Endothelial cell of umbilical vein (primary cell): ENCODE measurements around the gene ASXL2. TPM values are rescaled to one million over a fixed set of nuclear protein-coding genes. Genes with fewer than 3 reads are reported as not detected.
"Not testable (repeated sequence)": the region's sequence is repeated elsewhere in the genome, so short reads cannot be mapped to it uniquely, and the experiment has no call there.

ENCODE experiments used
- BruUV-seq: library from RNA; stranded (reverse); fragments of 400-500 nt; replicated peaks from 2 replicates; lab custom pipeline; 2021; lab: Mats Ljungman, UMichigan
- CTCF ChIA-PET: fragments of 300-600, 350-600 bp; sonication (Branson Sonifier 250); formaldehyde crosslinking; loops from one replicate; lab custom pipeline; 2021; ENCODE audit warnings: antibody characterized with exemption, inconsistent platforms; lab: Charles Lee
- POLR2A ChIA-PET: fragments of 300-600, 350-600 bp; sonication (Branson Sonifier 250); formaldehyde crosslinking; loops from one replicate; lab custom pipeline; 2021; ENCODE audit warnings: antibody characterized with exemption, inconsistent platforms; lab: Charles Lee
- DNase-seq: peaks from one replicate; pipeline ENCODE4 v3.0.0-alpha.2; 2011; ENCODE audit warnings: low read depth, low spot score
- FAIRE-seq: peaks from 2 replicates; lab custom pipeline; 2011; peaks lifted over from hg19 to GRCh38; lab: Jason Lieb, UNC
- H2AFZ ChIP-seq: 2 replicates; pipeline ENCODE4 v1.6.0; 2012; ENCODE audit warnings: low read depth, low read length, control low read depth, inconsistent platforms
- H3K27ac ChIP-seq: 2 replicates; pipeline ENCODE4 v1.5.1; 2011; ENCODE audit warnings: low read depth, mild to moderate bottlenecking, control low read depth, low read length, moderate library complexity; ENCODE audit not compliant: insufficient read depth
- H3K27me3 ChIP-seq, 2 experiments: 2 replicates each; pipeline versions ENCODE4 v1.6.0 to v1.6.1; 2011; ENCODE audit warnings: low read length in 2 of 2, mixed read lengths in 1 of 2; ENCODE audit not compliant: control insufficient read depth in 2 of 2, insufficient read depth in 2 of 2
- H3K36me3 ChIP-seq, 2 experiments: 2 replicates in 1 of 2; 3 replicates in 1 of 2; pipeline ENCODE4 v1.5.1; 2011; ENCODE audit warnings: low read length in 2 of 2, mild to moderate bottlenecking in 1 of 2, moderate library complexity in 1 of 2; ENCODE audit not compliant: control insufficient read depth in 2 of 2, insufficient read depth in 2 of 2; ENCODE audit errors: extremely low read depth in 1 of 2
- H3K4me1 ChIP-seq: 3 replicates; pipeline ENCODE4 v1.5.1; 2011; ENCODE audit warnings: mild to moderate bottlenecking, low read length; ENCODE audit not compliant: control insufficient read depth, insufficient read depth; ENCODE audit errors: extremely low read depth
- H3K4me2 ChIP-seq: 2 replicates; pipeline ENCODE4 v1.6.1; 2011; ENCODE audit warnings: low read length, control low read depth, mixed read lengths; ENCODE audit not compliant: insufficient read depth
- H3K4me3 ChIP-seq, 3 experiments: fragments of 200-600 bp in 1 of 3; sonication (generic), shearing (Covaris generic) in 1 of 3; replicated peaks in 1 of 3; 2 replicates each; pipeline ENCODE4 v1.5.1; 2011 to 2016; ENCODE audit warnings: control low read depth in 3 of 3, low read length in 3 of 3, mild to moderate bottlenecking in 2 of 3, inconsistent platforms in 1 of 3, low read depth in 1 of 3, moderate library complexity in 1 of 3; ENCODE audit not compliant: insufficient read depth in 1 of 3
- H3K79me2 ChIP-seq: 2 replicates; pipeline ENCODE4 v1.6.0; 2012; ENCODE audit warnings: low read length, inconsistent platforms; ENCODE audit not compliant: control insufficient read depth, insufficient read depth
- H3K9ac ChIP-seq: replicated peaks from 2 replicates; pipeline ENCODE3; 2011; ENCODE audit warnings: low read length, control low read depth; ENCODE audit not compliant: insufficient read depth; ENCODE audit errors: extremely low read depth
- H3K9me1 ChIP-seq: replicated peaks from 3 replicates; pipeline ENCODE4 v1.6.0; 2011; ENCODE audit warnings: mild to moderate bottlenecking, low read length; ENCODE audit not compliant: control insufficient read depth, insufficient read depth; ENCODE audit errors: extremely low read depth
- H3K9me3 ChIP-seq: replicated peaks from 2 replicates; pipeline ENCODE4 v1.5.1; 2012; ENCODE audit warnings: low read length, inconsistent platforms; ENCODE audit not compliant: control insufficient read depth, insufficient read depth
- H4K20me1 ChIP-seq: replicated peaks from 2 replicates; pipeline ENCODE3; 2011; ENCODE audit warnings: mild to moderate bottlenecking, low read length; ENCODE audit not compliant: control insufficient read depth, insufficient read depth; ENCODE audit errors: extremely low read depth
- dilution Hi-C: fragments of 300-500 bp; cut with MboI; formaldehyde crosslinking; loops from one replicate; pipeline ENCODE4 v1.15.0; 2019; ENCODE audit warnings: low sequenced_read_pairs; ENCODE audit not compliant: extremely low pct_ligation_motif_present
- intact Hi-C: fragments of 100-400 bp; cut with micrococcal nuclease; formaldehyde crosslinking; loops from one replicate; pipeline ENCODE4 v1.10.0; 2022
- polyA plus RNA-seq, 4 experiments: library from polyadenylated mRNA; depleted of rRNA in 3 of 4; stranded (reverse) in 3 of 4; unstranded in 1 of 4; fragments of >200 nt; gene quantifications; 2 replicates each; pipeline versions ENCODE4 v1.2.1 to v1.2.3, GENCODE V29; 2011 to 2012; ENCODE audit warnings: missing spikeins in 1 of 4
- total RNA-seq: library from RNA; stranded (reverse); gene quantifications from 2 replicates; pipeline ENCODE4 v1.2.3, GENCODE V29; 2021

ASXL2 gene
- total and polyA plus RNA-seq, 2 donors (not counting 3 experiments of a cell fraction or from before 2014, with no cell fraction given) = 6.1 to 33.8 TPM

DNA sequence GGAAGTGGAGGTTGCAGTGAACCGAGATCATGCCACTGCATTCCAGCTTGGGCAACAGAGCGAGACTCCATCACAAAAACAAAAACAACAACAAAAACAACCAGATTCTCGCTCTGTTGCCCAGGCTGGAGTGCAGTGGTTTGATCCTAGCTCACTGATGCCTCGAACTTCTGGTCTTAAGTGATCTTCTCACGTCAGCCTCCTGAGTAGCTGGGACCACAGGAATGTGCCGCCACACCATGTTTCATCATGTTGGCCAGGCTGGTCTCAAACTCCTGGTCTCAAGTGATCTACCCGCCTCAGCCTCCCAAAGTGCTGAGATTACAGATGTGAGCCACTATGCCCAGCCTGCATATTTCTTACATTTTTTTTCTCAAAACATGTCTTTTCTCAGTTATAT lies 39.1 kb upstream of the ASXL2 start:
- FAIRE-seq, H3K9me3 ChIP-seq, H3K4me3 ChIP-seq, H3K36me3 ChIP-seq, H3K4me2 ChIP-seq, DNase-seq, H3K9me1 ChIP-seq, H3K9ac ChIP-seq, H3K4me1 ChIP-seq, dilution Hi-C loops, H3K27ac ChIP-seq, H4K20me1 ChIP-seq, H3K27me3 ChIP-seq, H2AFZ ChIP-seq, POLR2A ChIA-PET, intact Hi-C loops, BruUV-seq, H3K79me2 ChIP-seq: not testable (repeated sequence)
- CTCF ChIA-PET = interaction anchor here (1.0 to 1.5 kb wide), 2 partner anchors 14 to 65 kb away, joined by 3 read pairs; no protein-coding TSS in a partner anchor

DNA sequence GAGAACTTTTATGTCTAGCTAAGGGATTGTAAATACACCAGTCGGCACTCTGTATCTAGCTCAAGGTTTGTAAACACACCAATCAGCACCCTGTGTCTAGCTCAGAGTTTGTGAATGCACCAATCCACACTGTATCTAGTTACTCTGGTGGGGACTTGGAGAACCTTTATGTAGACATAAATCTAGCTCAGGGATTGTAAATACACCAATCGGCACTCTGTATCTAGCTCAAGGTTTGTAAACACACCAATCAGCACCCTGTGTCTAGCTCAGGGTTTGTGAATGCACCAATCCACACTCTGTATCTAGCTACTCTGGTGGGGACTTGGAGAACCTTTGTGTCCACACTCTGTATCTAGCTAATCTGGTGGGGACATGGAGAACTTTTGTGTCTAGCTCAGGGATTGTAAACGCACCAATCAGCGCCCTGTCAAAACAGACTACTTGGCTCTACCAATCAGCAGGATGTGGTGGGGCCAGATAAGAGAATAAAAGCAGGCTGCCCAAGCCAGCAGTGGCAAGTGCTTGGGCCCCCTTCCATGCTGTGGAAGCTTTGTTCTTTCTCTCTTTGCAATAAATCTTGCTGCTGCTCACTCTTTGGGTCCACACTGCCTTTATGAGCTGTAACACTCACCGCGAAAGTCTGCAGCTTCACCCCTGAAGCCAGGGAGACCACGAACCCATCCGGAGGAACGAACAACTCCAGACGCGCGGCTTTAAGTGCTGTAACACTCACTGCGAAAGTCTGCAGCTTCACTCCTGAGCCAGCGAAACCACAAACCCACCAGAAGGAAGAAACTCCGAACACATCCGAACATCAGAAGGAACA lies 37.9 kb upstream of the ASXL2 start:
- dilution Hi-C loops, H3K36me3 ChIP-seq, DNase-seq, H3K4me1 ChIP-seq, H3K4me3 ChIP-seq, H3K9me1 ChIP-seq, H3K27me3 ChIP-seq, H3K4me2 ChIP-seq, H3K27ac ChIP-seq, intact Hi-C loops, BruUV-seq, H3K79me2 ChIP-seq, H2AFZ ChIP-seq, H4K20me1 ChIP-seq, H3K9ac ChIP-seq, H3K9me3 ChIP-seq, FAIRE-seq: not testable (repeated sequence)
- ChIA-PET POLR2A (interaction anchor here (0.6 kb wide), 1 partner anchor 55 kb away, joined by 3 read pairs; no protein-coding TSS in a partner anchor), CTCF (interaction anchor here (1.5 kb wide), 1 partner anchor 64 kb away, joined by 3 read pairs; no protein-coding TSS in a partner anchor)

DNA sequence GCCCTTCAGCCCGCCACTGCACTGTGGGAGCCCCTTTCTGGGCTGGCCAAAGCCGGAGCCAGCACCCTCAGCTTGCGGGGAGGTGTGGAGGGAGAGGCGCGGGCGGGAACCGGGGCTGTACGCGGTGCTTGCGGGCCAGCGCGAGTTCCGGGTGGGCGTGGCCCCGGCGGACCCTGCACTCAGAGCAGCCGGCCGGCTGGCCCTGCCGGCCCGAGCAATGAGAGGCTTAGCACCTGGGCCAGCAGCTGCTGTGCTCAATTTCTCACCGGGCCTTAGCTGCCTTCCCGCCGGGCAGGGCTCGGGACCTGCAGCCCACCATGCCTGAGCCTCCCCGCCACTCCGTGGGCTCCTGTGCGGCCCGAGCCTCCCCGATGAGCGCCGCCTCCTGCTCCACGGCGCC lies 37.1 kb upstream of the ASXL2 start:
- H3K4me2 ChIP-seq, DNase-seq, H3K9me3 ChIP-seq, H4K20me1 ChIP-seq, H3K9me1 ChIP-seq, intact Hi-C loops, CTCF ChIA-PET, BruUV-seq, H3K36me3 ChIP-seq, H3K4me1 ChIP-seq, H3K27me3 ChIP-seq, H3K4me3 ChIP-seq, H3K27ac ChIP-seq, H3K9ac ChIP-seq, H2AFZ ChIP-seq, FAIRE-seq, POLR2A ChIA-PET, dilution Hi-C loops, H3K79me2 ChIP-seq: not testable (repeated sequence)

DNA sequence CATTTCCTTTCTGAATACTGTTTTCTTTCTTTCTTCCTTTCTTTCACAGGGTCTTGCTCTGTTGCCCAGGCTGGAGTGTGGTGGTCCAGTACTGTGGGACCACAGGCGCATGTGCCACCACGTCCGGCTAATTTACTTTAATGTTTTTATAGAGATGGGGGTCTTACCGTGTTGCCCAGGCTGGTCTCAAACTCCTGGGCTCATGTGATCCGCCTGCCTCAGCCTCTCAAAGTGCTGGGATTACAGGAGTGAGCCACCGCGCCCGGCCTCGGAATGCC lies 35.3 kb upstream of the ASXL2 start:
- DNase-seq, H3K36me3 ChIP-seq, H3K4me2 ChIP-seq, H2AFZ ChIP-seq, H3K9ac ChIP-seq, H3K27ac ChIP-seq, BruUV-seq, POLR2A ChIA-PET, H3K79me2 ChIP-seq, FAIRE-seq, CTCF ChIA-PET, intact Hi-C loops, H3K9me3 ChIP-seq, H3K4me1 ChIP-seq, H4K20me1 ChIP-seq, H3K4me3 ChIP-seq, H3K27me3 ChIP-seq, H3K9me1 ChIP-seq, dilution Hi-C loops: not testable (repeated sequence)
